MM.1S (cell line): ENCODE data around the gene KIF5A.

Experiments used
- DNase-seq: peaks from one replicate; pipeline ENCODE4 v3.0.0-alpha.2; 2015
- H2AFZ ChIP-seq: fragments of 300-600 bp; sonication (generic); 2 replicates; pipeline ENCODE4 v1.6.0; 2016; ENCODE audit warnings: antibody characterized with exemption, low read length
- H3F3A ChIP-seq: fragments of 300-600 bp; sonication (generic); 2 replicates; pipeline ENCODE4 v1.6.1; 2016; ENCODE audit warnings: mild to moderate bottlenecking, antibody characterized with exemption, low read length, moderate library complexity, mixed read lengths; ENCODE audit not compliant: insufficient read depth
- H3K27ac ChIP-seq: fragments of 300-600 bp; sonication (generic); 2 replicates; pipeline ENCODE4 v1.5.1; 2016; ENCODE audit warnings: mild to moderate bottlenecking, low read length
- H3K27me3 ChIP-seq: fragments of 300-600 bp; sonication (generic); replicated peaks from 2 replicates; pipeline ENCODE4 v1.6.0; 2016; ENCODE audit warnings: low read length; ENCODE audit not compliant: insufficient read depth
- H3K36me3 ChIP-seq: fragments of 300-600 bp; sonication (generic); replicated peaks from 2 replicates; pipeline ENCODE4 v1.6.1; 2016; ENCODE audit warnings: mild to moderate bottlenecking, low read length, mixed read lengths; ENCODE audit not compliant: insufficient read depth
- H3K4me1 ChIP-seq: fragments of 300-600 bp; sonication (generic); 2 replicates; pipeline ENCODE4 v1.6.1; 2016; ENCODE audit warnings: low read length, mixed read lengths
- H3K4me2 ChIP-seq: fragments of 300-600 bp; sonication (generic); 2 replicates; pipeline ENCODE4 v1.6.0; 2016; ENCODE audit warnings: low read depth, low read length
- H3K4me3 ChIP-seq: fragments of 300-600 bp; sonication (generic); 2 replicates; pipeline ENCODE4 v1.5.1; 2016; ENCODE audit warnings: low read length, mixed read lengths
- H3K79me2 ChIP-seq: fragments of 300-600 bp; sonication (generic); 2 replicates; pipeline ENCODE4 v1.6.1; 2016; ENCODE audit warnings: mixed run types, low read length, mixed read lengths
- H3K9ac ChIP-seq: fragments of 300-600 bp; sonication (generic); 2 replicates; pipeline ENCODE4 v1.6.1; 2016; ENCODE audit warnings: low read length, mixed read lengths
- H3K9me2 ChIP-seq: fragments of 300-600 bp; sonication (generic); replicated peaks from 2 replicates; pipeline ENCODE4 v1.6.1; 2016; ENCODE audit warnings: mild to moderate bottlenecking, low read length, mixed read lengths; ENCODE audit not compliant: insufficient read depth
- H3K9me3 ChIP-seq: fragments of 300-600 bp; sonication (generic); replicated peaks from 2 replicates; pipeline ENCODE4 v1.6.1; 2016; ENCODE audit warnings: mild to moderate bottlenecking, low read length, mixed read lengths; ENCODE audit not compliant: insufficient read depth
- H4K20me1 ChIP-seq: fragments of 300-600 bp; sonication (generic); 2 replicates; pipeline ENCODE4 v1.6.1; 2016; ENCODE audit warnings: mild to moderate bottlenecking, low read length, moderate library complexity, mixed read lengths; ENCODE audit not compliant: insufficient read depth
- CTCF ChIP-seq: fragments of 300-600 bp; sonication (generic); IDR thresholded peaks from 2 replicates; pipeline ENCODE4 v1.5.1; 2016; ENCODE audit warnings: antibody characterized with exemption, low read length, mixed read lengths
- EZH2 ChIP-seq: fragments of 300-600 bp; sonication (generic); optimal IDR thresholded peaks from 2 replicates; pipeline ENCODE3; 2017; ENCODE audit warnings: low read depth, mild to moderate bottlenecking, antibody characterized with exemption, low read length, mixed read lengths
- EZH2phosphoT487 ChIP-seq: fragments of 300-600 bp; sonication (generic); IDR thresholded peaks from 2 replicates; pipeline ENCODE4 v1.6.1; 2018; ENCODE audit warnings: antibody characterized with exemption, low read length

The KIF5A gene

GRCh38 chr12:57549203-57549908, 488 bp upstream of the KIF5A start:
- Histone ChIP-seq H3K9me2 (no peaks in the 10 kb centered on the region), H3K9ac (no peak overlapping the region), H3K27me3 (peaks cover 25% of the 10 kb centered on the region), H3K4me3 (peak overlapping the region; percentile 60), H3K9me3 (no peaks in the 10 kb centered on the region), H3K4me2 (peak overlapping the region; percentile 95), H3F3A (no peaks in the 10 kb centered on the region), H3K36me3 (no peaks in the 10 kb centered on the region), H3K79me2 (peaks cover 25% of the 10 kb centered on the region), H3K27ac (no peak overlapping the region), H3K4me1 (peaks cover 10% of the 10 kb centered on the region; the same call in 1 of the 2 replicates), H2AFZ (peak overlapping the region; percentile 80), H4K20me1 (no peaks in the 10 kb centered on the region)
- no peak for DNase-seq
- TF ChIP-seq EZH2, result no peak
- no peak for TF ChIP-seq CTCF
- TF ChIP-seq EZH2phosphoT487, result no peak

- Histone ChIP-seq H3K36me3 (no peaks in the 10 kb centered on the region), H3K9ac (no peak overlapping the region), H4K20me1 (no peaks in the 10 kb centered on the region), H3K4me3 (no peak overlapping the region), H3K27ac (no peak overlapping the region), H3K9me3 (no peaks in the 10 kb centered on the region), H3K27me3 (peaks cover 25% of the 10 kb centered on the region), H3K9me2 (no peaks in the 10 kb centered on the region), H3K4me2 (no peak overlapping the region), H3F3A (no peaks in the 10 kb centered on the region), H3K79me2 (peaks cover 11% of the 10 kb centered on the region), H3K4me1 (peaks cover 3% of the 10 kb centered on the region; the same call in 1 of the 2 replicates), H2AFZ (no peak overlapping the region)
- no peak for DNase-seq
- TF ChIP-seq EZH2 (no peak), CTCF (no peak), EZH2phosphoT487 (no peak)
Observed at GRCh38 chr12:57550641-57551549, 1.1 kb downstream of the KIF5A start.

GRCh38 chr12:57551637-57552305, 1.9 kb downstream of the KIF5A start:
- no peak overlapping the region for H3K27ac ChIP-seq
- H3K4me3 ChIP-seq, result no peak overlapping the region
- no peak overlapping the region for H3K9ac ChIP-seq
- H3K9me3 ChIP-seq, result no peaks in the 10 kb centered on the region
- H3K4me2 ChIP-seq, result no peak overlapping the region
- no peaks in the 10 kb centered on the region for H3K36me3 ChIP-seq
- H3K79me2 ChIP-seq, result peaks cover 2% of the 10 kb centered on the region
- no peaks in the 10 kb centered on the region for H4K20me1 ChIP-seq
- no peaks in the 10 kb centered on the region for H3K9me2 ChIP-seq
- DNase-seq, result no peak
- TF ChIP-seq EZH2 (no peak), EZH2phosphoT487 (no peak), CTCF (no peak)
- no peak overlapping the region for H2AFZ ChIP-seq
- H3K4me1 ChIP-seq, result no peaks in the 10 kb centered on the region; the same call in 1 of the 2 replicates
- peaks cover 25% of the 10 kb centered on the region for H3K27me3 ChIP-seq
- no peaks in the 10 kb centered on the region for H3F3A ChIP-seq
